GM12878 (cell line): ENCODE data around the gene DLG1. TPM values are rescaled to one million over a fixed set of nuclear protein-coding genes. Genes with fewer than 3 reads are reported as not detected.

Source experiments
- ATAC-seq: fragments of 200-7000 bp; cut with Tn5 transposase; 3 replicates; pipeline ENCODE4 v1.9.1; 2020; ENCODE audit warnings: mild to moderate bottlenecking, moderate library complexity
- BruUV-seq: library from RNA; stranded (reverse); fragments of 400-500 nt; replicated peaks from 2 replicates; lab custom pipeline; 2021; lab: Mats Ljungman, UMichigan
- CTCF ChIA-PET: fragments of 300-600 bp; sonication (Branson Sonifier 250); formaldehyde crosslinking; extraction: SDS; loops from one replicate; lab custom pipeline; 2021; ENCODE audit warnings: inconsistent platforms; lab: Yijun Ruan, JAX
- POLR2A ChIA-PET: fragments of 350-600 bp; formaldehyde crosslinking; extraction: SDS; loops from one replicate; lab custom pipeline; 2021; ENCODE audit warnings: inconsistent platforms; lab: Charles Lee
- RAD21 ChIA-PET: fragments of 300-600 bp; sonication (Branson Sonifier 250); formaldehyde crosslinking; loops from one replicate; lab custom pipeline; 2023; ENCODE audit warnings: antibody characterized with exemption; ENCODE audit not compliant: unreplicated experiment; lab: Charles Lee
- SMC1A ChIA-PET: fragments of 300-600 bp; sonication (Branson Sonifier 250); formaldehyde crosslinking; loops from one replicate; lab custom pipeline; 2023; ENCODE audit not compliant: unreplicated experiment, uncharacterized antibody; lab: Charles Lee
- DNase-seq: peaks from one replicate; pipeline ENCODE4 v3.0.0-alpha.2; 2011; ENCODE audit warnings: low read depth, low spot score
- FAIRE-seq: peaks from 3 replicates; lab custom pipeline; 2011; peaks lifted over from hg19 to GRCh38; lab: Jason Lieb, UNC
- H2AFZ ChIP-seq: 2 replicates; pipeline ENCODE4 v1.6.0; 2011; ENCODE audit warnings: low read depth, low read length, control low read depth; ENCODE audit not compliant: control insufficient read depth
- H3K27ac ChIP-seq: 2 replicates; pipeline ENCODE4 v1.5.1; 2011; ENCODE audit warnings: control low read depth; ENCODE audit not compliant: control insufficient read depth, insufficient read depth
- H3K27me3 ChIP-seq, 2 experiments: replicated peaks in 1 of 2; 2 replicates each; pipeline versions ENCODE4 v1.6.0 to v1.6.1; 2011; ENCODE audit warnings: low read length in 1 of 2; ENCODE audit not compliant: control insufficient read depth in 2 of 2, insufficient read depth in 2 of 2
- H3K36me3 ChIP-seq, 2 experiments: 2 replicates each; pipeline ENCODE4 v1.5.1; 2011; ENCODE audit warnings: low read length in 1 of 2; ENCODE audit not compliant: control insufficient read depth in 2 of 2, insufficient read depth in 2 of 2
- H3K4me1 ChIP-seq: 2 replicates; pipeline ENCODE4 v1.6.1; 2011; ENCODE audit warnings: mild to moderate bottlenecking, low read length, moderate library complexity, mixed read lengths; ENCODE audit not compliant: control insufficient read depth, insufficient read depth
- H3K4me2 ChIP-seq: 2 replicates; pipeline ENCODE4 v1.6.0; 2011; ENCODE audit warnings: control low read depth; ENCODE audit not compliant: control insufficient read depth, insufficient read depth
- H3K4me3 ChIP-seq: fragments of 200-600 bp; sonication (generic); 2 replicates; pipeline ENCODE4 v1.5.1; 2016
- H3K79me2 ChIP-seq: 2 replicates; pipeline ENCODE4 v1.6.0; 2011; ENCODE audit warnings: low read length; ENCODE audit not compliant: control insufficient read depth, insufficient read depth
- H3K9ac ChIP-seq: 2 replicates; pipeline ENCODE4 v1.8.0; 2011; ENCODE audit warnings: low read length, control low read depth, mixed read lengths; ENCODE audit not compliant: control insufficient read depth, insufficient read depth
- H3K9me3 ChIP-seq: replicated peaks from 3 replicates; pipeline ENCODE4 v1.5.1; 2011; ENCODE audit warnings: mild to moderate bottlenecking, low read length; ENCODE audit not compliant: control insufficient read depth, insufficient read depth
- H4K20me1 ChIP-seq: 2 replicates; pipeline ENCODE4 v1.6.0; 2011; ENCODE audit not compliant: control insufficient read depth, insufficient read depth
- ASH2L ChIP-seq: fragments of 300-600, 200-600 bp; sonication (generic); IDR thresholded peaks from 2 replicates; pipeline ENCODE4 v1.6.1; 2017; ENCODE audit warnings: low read depth, mild to moderate bottlenecking, borderline replicate concordance
- CBFB ChIP-seq: IDR thresholded peaks from 2 replicates; pipeline ENCODE4 v1.6.1; 2016; ENCODE audit warnings: antibody characterized with exemption, low read depth
- CHD4 ChIP-seq: fragments of 200-600 bp; sonication (generic); IDR thresholded peaks from 2 replicates; pipeline ENCODE4 v1.6.1; 2016; ENCODE audit warnings: mild to moderate bottlenecking
- MAX ChIP-seq: IDR thresholded peaks from 2 replicates; pipeline ENCODE4 v1.6.1; 2012; ENCODE audit warnings: low read depth, low read length, improper control_type of control experiment
- MEF2A ChIP-seq: IDR thresholded peaks from 2 replicates; pipeline ENCODE4 v1.6.1; 2011; ENCODE audit warnings: low read depth, mild to moderate bottlenecking, low read length, moderate library complexity; ENCODE audit not compliant: insufficient read depth
- MXI1 ChIP-seq: fragments of 150-350 bp; IDR thresholded peaks from 2 replicates; pipeline ENCODE4 v1.6.1; 2011; ENCODE audit warnings: low read depth, mild to moderate bottlenecking, inconsistent platforms, low read length, improper control_type of control experiment
- POU2F2 ChIP-seq: IDR thresholded peaks from 3 replicates; pipeline ENCODE4 v1.6.1; 2011; ENCODE audit warnings: low read depth, mild to moderate bottlenecking, low read length, borderline replicate concordance
- SPI1 ChIP-seq: IDR thresholded peaks from 2 replicates; pipeline ENCODE4 v1.6.1; 2011; ENCODE audit warnings: low read depth, mild to moderate bottlenecking, low read length, moderate library complexity, borderline replicate concordance; ENCODE audit not compliant: insufficient read depth
- STAT3 ChIP-seq: IDR thresholded peaks from 2 replicates; pipeline ENCODE4 v1.6.1; 2011; ENCODE audit warnings: low read depth, low read length, improper control_type of control experiment
- TCF3 ChIP-seq: IDR thresholded peaks from 2 replicates; pipeline ENCODE4 v1.6.1; 2012; ENCODE audit warnings: low read depth, mild to moderate bottlenecking, low read length, borderline replicate concordance; ENCODE audit not compliant: insufficient read depth
- ZBED1 ChIP-seq: IDR thresholded peaks from 2 replicates; pipeline ENCODE4 v1.6.1; 2016; ENCODE audit warnings: borderline replicate concordance
- whole genome bisulfite sequencing: methylation state at CpG from one replicate; pipeline ENCODE4 v1.1.6; 2016; ENCODE audit warnings: low lambda C conversion rate; ENCODE audit not compliant: insufficient replicate concordance, insufficient coverage; ENCODE audit errors: missing lambda C conversion rate; 5-methylcytosine and 5-hydroxymethylcytosine counted together
- in situ Hi-C: fragments of 300-500 bp; cut with MboI; formaldehyde crosslinking; loops from 9 replicates; pipeline ENCODE4 v1.14.3; 2018; ENCODE audit warnings: mixed read lengths
- intact Hi-C: fragments of 100-400 bp; cut with micrococcal nuclease; formaldehyde crosslinking; loops from one replicate; pipeline ENCODE4 v1.14.2; 2022; ENCODE audit not compliant: unreplicated experiment
- polyA plus RNA-seq, 11 experiments: library from polyadenylated mRNA; depleted of rRNA in 4 of 11; unstranded in 6 of 11; stranded (reverse) in 5 of 11; fragments of >200 nt; fragmentation: Nextera tagmentation in 4 of 11; fragmentation: Illumina TruSeq in 1 of 11; extraction: Ambion mirVana in 4 of 11; extraction: Trizol in 1 of 11; gene quantifications; 1 replicate in 1 of 11; 2 replicates in 10 of 11; pipeline versions ENCODE4 v1.2.1 to v1.2.3, GENCODE V29; 2011 to 2016; ENCODE audit warnings: inconsistent platforms in 2 of 11, missing spikeins in 2 of 11, low read depth in 1 of 11
- total RNA-seq, 4 experiments: library from RNA; depleted of rRNA in 3 of 4; stranded (reverse); fragments of >200 nt in 3 of 4; fragmentation: Illumina TruSeq in 1 of 4; extraction: Trizol in 1 of 4; gene quantifications; 2 replicates each; pipeline versions ENCODE4 v1.2.1 to v1.2.3, GENCODE V29; 2013 to 2021

DLG1 gene
- total and polyA plus RNA-seq, 10 of the 15 experiments (the other 5 are each of a cell fraction or from before 2014, with no cell fraction given) = 9.2 to 63.1 (median 40.1) TPM

DNA sequence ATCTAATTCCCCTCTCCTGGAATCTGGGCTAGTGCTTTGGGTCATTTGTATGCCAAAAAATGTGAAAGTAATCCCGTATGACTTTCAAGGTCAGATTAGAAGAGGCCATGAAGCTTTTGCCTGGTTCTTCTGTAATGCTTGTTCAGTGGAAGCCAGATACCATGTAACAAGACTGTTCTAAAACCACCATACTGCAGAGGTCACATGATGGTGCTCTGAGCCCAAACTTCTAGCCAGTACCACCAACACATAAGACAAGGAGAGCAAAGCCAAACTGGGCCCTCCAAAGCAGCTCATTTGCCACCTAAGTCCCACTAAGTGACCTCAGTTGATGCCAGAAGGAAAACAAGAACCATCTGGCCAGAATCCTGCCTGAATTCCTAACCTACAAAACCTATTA, 204.5 kb downstream of the DLG1 start:
- CTCF ChIA-PET = interaction anchor here (0.9 to 2.6 kb wide), 2 partner anchors 10 to 22 kb away, joined by 5 to 10 read pairs; no protein-coding TSS in a partner anchor
- Histone ChIP-seq H3K36me3 (no peaks in the 10 kb centered on the region), H3K4me3 (no peak overlapping the region), H3K9ac (no peak overlapping the region), H2AFZ (no peak overlapping the region), H3K4me1 (no peaks in the 10 kb centered on the region), H3K79me2 (no peaks in the 10 kb centered on the region), H3K27me3 (no peaks in the 10 kb centered on the region), H3K27ac (no peak overlapping the region), H4K20me1 (no peaks in the 10 kb centered on the region), H3K4me2 (no peak overlapping the region), H3K9me3 (no peaks in the 10 kb centered on the region)
- ATAC-seq (no peak), FAIRE-seq (no peak), DNase-seq (no peak)
- BruUV-seq = no TSS peak
- intact Hi-C loops (no loop called here), in situ Hi-C loops (no loop called here)
- RAD21 ChIA-PET = no interaction called here
- no peak for TF ChIP-seq CHD4
- no peak for TF ChIP-seq TCF3
- TF ChIP-seq ASH2L = no peak
- no peak for TF ChIP-seq POU2F2
- no peak for TF ChIP-seq STAT3
- no peak for TF ChIP-seq MXI1
- no peak for TF ChIP-seq MAX
- TF ChIP-seq ZBED1 = no peak
- no peak for TF ChIP-seq CBFB
- TF ChIP-seq SPI1 = no peak
- no peak for TF ChIP-seq MEF2A
- SMC1A ChIA-PET = interaction anchor here (1.1 to 1.4 kb wide), 3 partner anchors 11 to 98 kb away, joined by 3 read pairs; no protein-coding TSS in a partner anchor
- POLR2A ChIA-PET = no interaction called here
- WGBS = 100% methylated on average over 1 of the region's 1 CpG
